ENCODE measurements around the gene ANXA4.

DNA sequence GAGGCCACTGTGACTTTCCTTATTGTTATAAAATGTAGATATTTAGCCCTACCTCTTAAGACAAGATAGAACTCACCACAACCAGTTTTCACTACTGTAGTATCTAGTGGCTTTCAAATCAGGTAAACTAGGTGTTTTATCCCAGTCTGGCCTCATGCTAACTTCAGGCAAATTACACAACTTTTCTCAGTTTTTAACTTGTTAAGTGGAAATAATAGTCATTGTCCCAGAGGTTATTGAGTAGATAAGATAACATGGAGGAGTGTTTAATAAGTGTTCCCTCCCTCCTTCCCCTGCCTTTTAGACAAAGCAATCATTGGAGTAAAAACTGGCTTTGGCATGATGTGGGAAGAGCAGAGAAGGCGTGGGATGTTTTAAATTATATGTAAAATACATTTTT, 27.3 kb downstream of the ANXA4 start:
- TF ChIP-seq, protein P1, sequence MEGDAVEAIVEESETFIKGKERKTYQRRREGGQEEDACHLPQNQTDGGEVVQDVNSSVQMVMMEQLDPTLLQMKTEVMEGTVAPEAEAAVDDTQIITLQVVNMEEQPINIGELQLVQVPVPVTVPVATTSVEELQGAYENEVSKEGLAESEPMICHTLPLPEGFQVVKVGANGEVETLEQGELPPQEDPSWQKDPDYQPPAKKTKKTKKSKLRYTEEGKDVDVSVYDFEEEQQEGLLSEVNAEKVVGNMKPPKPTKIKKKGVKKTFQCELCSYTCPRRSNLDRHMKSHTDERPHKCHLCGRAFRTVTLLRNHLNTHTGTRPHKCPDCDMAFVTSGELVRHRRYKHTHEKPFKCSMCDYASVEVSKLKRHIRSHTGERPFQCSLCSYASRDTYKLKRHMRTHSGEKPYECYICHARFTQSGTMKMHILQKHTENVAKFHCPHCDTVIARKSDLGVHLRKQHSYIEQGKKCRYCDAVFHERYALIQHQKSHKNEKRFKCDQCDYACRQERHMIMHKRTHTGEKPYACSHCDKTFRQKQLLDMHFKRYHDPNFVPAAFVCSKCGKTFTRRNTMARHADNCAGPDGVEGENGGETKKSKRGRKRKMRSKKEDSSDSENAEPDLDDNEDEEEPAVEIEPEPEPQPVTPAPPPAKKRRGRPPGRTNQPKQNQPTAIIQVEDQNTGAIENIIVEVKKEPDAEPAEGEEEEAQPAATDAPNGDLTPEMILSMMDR (IDR thresholded peaks at IDR 0.05; ENCODE audit: insufficient read depth, low read length): no peak
- no peak for TF ChIP-seq POLR2AphosphoS5 (IDR thresholded peaks at IDR 0.05; ENCODE audit: low read depth)
- TF ChIP-seq, protein P2, sequence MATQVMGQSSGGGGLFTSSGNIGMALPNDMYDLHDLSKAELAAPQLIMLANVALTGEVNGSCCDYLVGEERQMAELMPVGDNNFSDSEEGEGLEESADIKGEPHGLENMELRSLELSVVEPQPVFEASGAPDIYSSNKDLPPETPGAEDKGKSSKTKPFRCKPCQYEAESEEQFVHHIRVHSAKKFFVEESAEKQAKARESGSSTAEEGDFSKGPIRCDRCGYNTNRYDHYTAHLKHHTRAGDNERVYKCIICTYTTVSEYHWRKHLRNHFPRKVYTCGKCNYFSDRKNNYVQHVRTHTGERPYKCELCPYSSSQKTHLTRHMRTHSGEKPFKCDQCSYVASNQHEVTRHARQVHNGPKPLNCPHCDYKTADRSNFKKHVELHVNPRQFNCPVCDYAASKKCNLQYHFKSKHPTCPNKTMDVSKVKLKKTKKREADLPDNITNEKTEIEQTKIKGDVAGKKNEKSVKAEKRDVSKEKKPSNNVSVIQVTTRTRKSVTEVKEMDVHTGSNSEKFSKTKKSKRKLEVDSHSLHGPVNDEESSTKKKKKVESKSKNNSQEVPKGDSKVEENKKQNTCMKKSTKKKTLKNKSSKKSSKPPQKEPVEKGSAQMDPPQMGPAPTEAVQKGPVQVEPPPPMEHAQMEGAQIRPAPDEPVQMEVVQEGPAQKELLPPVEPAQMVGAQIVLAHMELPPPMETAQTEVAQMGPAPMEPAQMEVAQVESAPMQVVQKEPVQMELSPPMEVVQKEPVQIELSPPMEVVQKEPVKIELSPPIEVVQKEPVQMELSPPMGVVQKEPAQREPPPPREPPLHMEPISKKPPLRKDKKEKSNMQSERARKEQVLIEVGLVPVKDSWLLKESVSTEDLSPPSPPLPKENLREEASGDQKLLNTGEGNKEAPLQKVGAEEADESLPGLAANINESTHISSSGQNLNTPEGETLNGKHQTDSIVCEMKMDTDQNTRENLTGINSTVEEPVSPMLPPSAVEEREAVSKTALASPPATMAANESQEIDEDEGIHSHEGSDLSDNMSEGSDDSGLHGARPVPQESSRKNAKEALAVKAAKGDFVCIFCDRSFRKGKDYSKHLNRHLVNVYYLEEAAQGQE (IDR thresholded peaks at IDR 0.05; ENCODE audit: insufficient replicate concordance, low read depth): no peak
